ENCODE data around the gene ZNF827.

ZNF827 gene

GRCh38 chr4:145935253-145936141 lies 3.1 kb downstream of the ZNF827 start:
- no peak for DNase-seq (ENCODE audit: low read depth in 2 of 2)

- no peak for DNase-seq (ENCODE audit: low read depth in 2 of 2)
These were observed 4.1 kb downstream of the ZNF827 start for GRCh38 chr4:145934434-145935047.

- no peak for DNase-seq (ENCODE audit: low read depth in 2 of 2)
These were observed 5.5 kb downstream of the ZNF827 start for GRCh38 chr4:145933134-145933533.

GRCh38 chr4:145931403-145931802 lies 7.2 kb downstream of the ZNF827 start:
- DNase-seq (ENCODE audit: low read depth in 2 of 2), result no peak

GRCh38 chr4:145930592-145930991 lies 8.0 kb downstream of the ZNF827 start:
- DNase-seq (ENCODE audit: low read depth in 2 of 2), result no peak

GRCh38 chr4:145929415-145930178 lies 9.0 kb downstream of the ZNF827 start:
- no peak for DNase-seq (ENCODE audit: low read depth in 2 of 2)

- DNase-seq (ENCODE audit: low read depth in 2 of 2), result no peak
These were observed 9.9 kb downstream of the ZNF827 start for GRCh38 chr4:145928748-145929147.

- no peak for DNase-seq (ENCODE audit: low read depth in 2 of 2)
These were observed 11.6 kb downstream of the ZNF827 start for GRCh38 chr4:145927030-145927429.

GRCh38 chr4:145921231-145921630 lies 17.4 kb downstream of the ZNF827 start:
- DNase-seq (ENCODE audit: low read depth in 2 of 2), result no peak

- no peak for DNase-seq (ENCODE audit: low read depth in 2 of 2)
These were observed 18.4 kb downstream of the ZNF827 start for GRCh38 chr4:145920205-145920604.

- DNase-seq (ENCODE audit: low read depth in 2 of 2), result no peak
These were observed 26.2 kb downstream of the ZNF827 start for GRCh38 chr4:145912376-145912775.

GRCh38 chr4:145909773-145910172 lies 28.9 kb downstream of the ZNF827 start:
- no peak for DNase-seq (ENCODE audit: low read depth in 2 of 2)

GRCh38 chr4:145909281-145909715 lies 29.3 kb downstream of the ZNF827 start:
- DNase-seq (ENCODE audit: low read depth in 2 of 2), result no peak

GRCh38 chr4:145907812-145908211 lies 30.8 kb downstream of the ZNF827 start:
- DNase-seq (ENCODE audit: low read depth in 2 of 2), result no peak

- DNase-seq (ENCODE audit: low read depth in 2 of 2), result no peak
These were observed 31.2 kb downstream of the ZNF827 start for GRCh38 chr4:145907390-145907789.

GRCh38 chr4:145904413-145905177 lies 34.0 kb downstream of the ZNF827 start:
- DNase-seq (ENCODE audit: low read depth in 2 of 2), result no peak

- no peak for DNase-seq (ENCODE audit: low read depth in 2 of 2)
These were observed 36.1 kb downstream of the ZNF827 start for GRCh38 chr4:145902522-145902921.

- no peak for DNase-seq (ENCODE audit: low read depth in 2 of 2)
These were observed 38.6 kb downstream of the ZNF827 start for GRCh38 chr4:145899886-145900460.

GRCh38 chr4:145898926-145899531 lies 39.6 kb downstream of the ZNF827 start:
- no peak for DNase-seq (ENCODE audit: low read depth in 2 of 2)

- DNase-seq (ENCODE audit: low read depth in 2 of 2), result no peak
These were observed 40.2 kb downstream of the ZNF827 start for GRCh38 chr4:145898466-145898865.

- DNase-seq (ENCODE audit: low read depth in 2 of 2), result no peak
These were observed 43.6 kb downstream of the ZNF827 start for GRCh38 chr4:145895056-145895455.
